DMS 273 (cell line): Measurements from ENCODE around the gene CSAG3.

Experiments
- DNase-seq: peaks from one replicate; lab custom pipeline; 2025; ENCODE audit not compliant: unreplicated experiment; lab: John Stamatoyannopoulos, UW

The CSAG3 gene

GRCh38 chrX:152806035-152806434 lies 47.0 kb downstream of the CSAG3 start:
- no peak for DNase-seq
